HT-29 (cell line): ENCODE data around the gene RYR1. TPM values are rescaled to one million over a fixed set of nuclear protein-coding genes. Genes with fewer than 3 reads are reported as not detected.
"Not testable (repeated sequence)": the region's sequence is repeated elsewhere in the genome, so short reads cannot be mapped to it uniquely, and the experiment has no call there.

Source experiments
- DNase-seq: peaks from one replicate; pipeline ENCODE4 v3.0.0-alpha.2; 2015; ENCODE audit warnings: low spot score
- total RNA-seq: library from RNA; depleted of rRNA; stranded (reverse); fragments of >200 nt; shearing (Covaris generic); gene quantifications from 2 replicates; pipeline ENCODE4 v1.2.3, GENCODE V29; 2014

RYR1 gene
- total RNA-seq, 1 experiment from 2014 or later: not detected

- DNase-seq: no peak
Observed at GRCh38 chr19:38488776-38489481, 55.4 kb downstream of the RYR1 start.

DNA sequence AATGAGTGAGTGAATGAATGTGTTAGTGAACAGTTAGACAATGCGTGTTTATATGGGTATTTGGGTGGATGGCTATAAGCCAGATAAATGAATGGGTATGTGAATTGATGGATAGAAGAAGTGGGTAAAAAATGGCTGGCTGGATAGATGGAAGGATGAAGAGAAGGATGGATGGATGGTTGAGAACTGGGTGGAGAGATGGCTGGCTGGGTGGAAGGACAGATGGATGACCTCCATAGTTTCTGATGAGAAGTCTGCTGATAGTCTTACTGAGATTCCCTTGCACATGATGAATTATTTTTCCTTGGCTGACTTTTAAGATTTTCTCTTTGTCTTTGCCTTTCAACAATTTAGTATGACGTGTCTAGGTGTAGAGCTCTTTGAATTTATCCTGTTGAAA is 57.4 kb downstream of the RYR1 start:
- DNase-seq: no peak

DNA sequence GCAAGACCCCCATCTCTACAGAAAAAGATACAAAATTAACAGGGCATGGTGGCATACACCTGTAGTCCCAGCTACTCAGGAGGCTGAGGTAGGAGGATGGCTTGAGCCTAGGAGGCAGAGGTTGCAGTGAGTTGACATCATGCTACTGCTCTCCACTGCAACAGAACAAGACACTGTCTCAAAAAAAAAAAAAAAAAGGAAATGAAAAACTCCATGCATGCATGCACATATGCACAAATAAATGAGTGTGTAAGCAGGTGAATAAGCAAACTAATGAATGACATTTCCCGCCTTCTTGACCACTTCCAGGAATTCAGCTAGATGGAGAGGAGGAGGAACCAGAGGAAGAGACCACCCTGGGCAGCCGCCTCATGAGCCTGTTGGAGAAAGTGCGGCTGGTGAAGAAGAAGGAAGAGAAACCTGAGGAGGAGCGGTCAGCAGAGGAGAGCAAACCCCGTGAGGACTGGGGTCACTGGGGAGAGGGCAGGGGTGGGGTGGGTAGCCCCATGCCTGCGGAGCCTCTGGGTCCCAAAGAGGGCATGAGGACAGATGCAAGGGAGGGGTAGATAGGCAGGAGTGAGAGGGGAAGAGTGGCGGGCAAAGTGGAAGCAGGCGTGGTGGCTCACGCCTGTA is 58.8 kb downstream of the RYR1 start:
- DNase-seq: no peak

DNA sequence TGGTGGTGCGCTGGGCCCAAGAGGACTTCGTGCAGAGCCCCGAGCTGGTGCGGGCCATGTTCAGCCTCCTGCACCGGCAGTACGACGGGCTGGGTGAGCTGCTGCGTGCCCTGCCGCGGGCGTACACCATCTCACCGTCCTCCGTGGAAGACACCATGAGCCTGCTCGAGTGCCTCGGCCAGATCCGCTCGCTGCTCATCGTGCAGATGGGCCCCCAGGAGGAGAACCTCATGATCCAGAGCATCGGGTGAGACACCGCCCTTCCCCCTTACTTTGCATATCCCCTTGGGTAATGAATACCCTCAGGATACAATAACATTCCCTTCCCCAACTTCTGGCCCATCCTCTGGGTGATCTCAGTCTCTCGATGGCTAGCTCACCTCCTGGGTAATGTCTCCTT is 60.9 kb downstream of the RYR1 start:
- DNase-seq: no peak

GRCh38 chr19:38495375-38495774 is 61.9 kb downstream of the RYR1 start:
- not testable (repeated sequence) for DNase-seq

- no peak for DNase-seq
Observed at GRCh38 chr19:38496116-38496515, 62.6 kb downstream of the RYR1 start.

- DNase-seq: no peak
Observed at GRCh38 chr19:38496603-38497487, 63.4 kb downstream of the RYR1 start.

DNA sequence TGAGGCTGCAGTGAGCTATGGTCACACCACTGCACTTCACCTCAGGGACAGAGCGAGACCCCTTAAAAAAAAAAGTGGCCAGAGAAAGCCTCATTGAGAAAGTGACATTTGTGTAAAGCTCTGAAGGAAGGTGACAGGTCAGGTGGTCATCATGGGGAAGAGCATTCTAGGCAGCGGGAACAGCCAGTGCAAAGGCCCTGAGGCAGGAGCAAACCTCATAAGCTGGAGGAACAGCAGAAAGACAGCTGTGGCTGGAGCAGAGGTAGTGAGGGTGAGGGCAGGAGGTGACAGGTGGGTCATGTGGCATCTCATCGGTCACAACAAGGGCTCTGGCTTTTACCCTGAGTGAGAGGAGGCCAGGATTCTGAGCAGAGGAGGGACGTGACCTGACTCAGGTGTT is 64.4 kb downstream of the RYR1 start:
- no peak for DNase-seq

- no peak for DNase-seq
Observed at GRCh38 chr19:38499532-38499931, 66.0 kb downstream of the RYR1 start.

- DNase-seq: no peak
Observed at GRCh38 chr19:38500450-38500849, 67.0 kb downstream of the RYR1 start.

GRCh38 chr19:38502410-38503076 is 69.1 kb downstream of the RYR1 start:
- DNase-seq: no peak

DNA sequence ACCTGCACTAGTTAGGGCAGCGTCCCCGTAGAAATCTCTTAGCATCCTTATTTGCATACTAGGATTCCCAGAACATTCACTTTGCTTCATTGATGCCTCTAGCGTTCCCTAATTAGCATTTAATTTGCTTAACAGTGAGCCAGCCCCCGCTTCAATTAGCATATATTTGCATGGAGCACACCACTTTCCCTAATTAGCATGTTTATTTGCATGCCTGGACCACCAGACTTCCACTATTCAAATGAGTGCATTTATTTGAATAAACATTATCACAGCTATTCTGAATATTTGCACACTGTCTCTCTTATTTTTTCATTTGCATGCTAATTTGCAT is 69.6 kb downstream of the RYR1 start:
- DNase-seq: no peak

DNA sequence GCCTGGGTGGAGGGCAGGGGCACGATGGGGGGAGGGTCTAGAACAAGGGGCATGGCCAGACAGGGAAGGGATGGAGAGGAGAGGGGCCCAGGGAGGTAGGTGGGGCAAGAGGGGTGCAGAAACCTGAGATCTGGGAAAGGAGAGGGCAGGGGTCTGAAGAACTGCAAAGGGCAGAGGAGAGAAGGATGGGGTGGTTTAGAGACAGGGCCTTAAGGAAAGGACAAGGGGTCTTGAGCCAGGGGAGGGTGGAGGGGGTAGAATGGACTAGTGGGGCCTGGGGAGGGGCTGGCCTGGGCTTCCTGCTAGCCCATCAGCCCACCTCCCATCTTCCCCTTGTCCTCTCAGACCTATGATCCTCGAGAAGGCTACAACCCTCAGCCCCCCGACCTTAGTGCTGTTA is 72.5 kb downstream of the RYR1 start:
- DNase-seq: no peak

DNA sequence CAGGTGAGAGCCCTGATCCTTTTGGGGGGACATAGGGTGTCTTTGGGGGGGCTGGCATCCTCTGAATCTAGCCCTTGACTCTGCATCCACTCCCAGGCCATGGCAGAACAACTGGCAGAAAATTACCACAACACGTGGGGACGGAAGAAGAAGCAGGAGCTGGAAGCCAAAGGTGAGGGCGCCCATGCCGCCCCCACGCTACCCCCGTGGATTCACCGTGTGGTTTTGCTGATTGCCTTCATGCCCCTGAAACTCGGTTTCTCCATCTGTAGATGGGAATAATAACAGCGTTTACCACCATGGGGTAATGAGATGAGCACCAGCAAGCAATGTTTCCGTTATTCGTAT is 72.9 kb downstream of the RYR1 start:
- DNase-seq: no peak

GRCh38 chr19:38506723-38507550 is 73.4 kb downstream of the RYR1 start:
- DNase-seq: peak; percentile 91

DNA sequence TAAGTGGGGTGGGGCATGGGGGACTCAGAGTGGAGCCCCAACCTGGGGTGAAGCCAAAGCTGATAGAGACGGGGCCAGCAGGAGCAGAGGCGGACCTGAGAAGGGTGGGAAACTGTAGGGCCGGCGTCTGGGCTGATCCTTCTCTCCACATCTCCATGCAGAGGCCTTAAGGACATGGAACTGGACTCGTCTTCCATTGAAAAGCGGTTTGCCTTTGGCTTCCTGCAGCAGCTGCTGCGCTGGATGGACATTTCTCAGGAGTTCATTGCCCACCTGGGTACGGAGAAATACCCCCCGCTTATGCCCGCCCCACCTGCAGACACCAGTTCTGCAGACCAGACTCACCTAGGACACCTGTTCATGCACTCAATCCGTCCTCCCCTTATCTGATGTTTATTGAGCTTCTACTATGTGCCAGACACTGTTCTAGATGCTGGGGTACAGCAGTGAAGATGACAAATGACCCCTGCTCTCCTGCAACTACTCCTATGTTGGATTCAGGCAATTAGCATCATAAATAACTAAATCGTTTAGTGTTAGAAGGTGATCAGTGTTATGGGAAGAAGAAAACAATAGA is 74.1 kb downstream of the RYR1 start:
- no peak for DNase-seq

DNA sequence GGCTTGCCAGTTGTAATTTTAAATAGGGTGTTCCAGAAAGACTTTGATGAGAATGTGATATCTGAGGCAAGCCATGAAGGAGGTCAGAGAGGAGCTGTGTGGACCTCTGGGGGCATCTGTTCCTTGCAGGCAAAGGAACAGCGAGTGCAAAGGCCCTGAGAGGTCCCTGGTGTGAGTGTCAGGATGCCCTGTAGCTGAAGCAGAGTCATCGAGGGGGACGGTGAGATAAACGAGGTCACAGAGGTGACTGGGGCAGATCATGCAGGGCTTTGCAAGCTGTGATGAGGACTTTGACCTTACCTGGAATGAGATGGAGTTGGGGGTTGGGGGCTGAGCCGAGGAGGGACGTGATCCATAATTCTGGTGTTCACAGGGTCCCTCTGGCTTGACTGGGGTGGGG is 75.0 kb downstream of the RYR1 start:
- DNase-seq: no peak

DNA sequence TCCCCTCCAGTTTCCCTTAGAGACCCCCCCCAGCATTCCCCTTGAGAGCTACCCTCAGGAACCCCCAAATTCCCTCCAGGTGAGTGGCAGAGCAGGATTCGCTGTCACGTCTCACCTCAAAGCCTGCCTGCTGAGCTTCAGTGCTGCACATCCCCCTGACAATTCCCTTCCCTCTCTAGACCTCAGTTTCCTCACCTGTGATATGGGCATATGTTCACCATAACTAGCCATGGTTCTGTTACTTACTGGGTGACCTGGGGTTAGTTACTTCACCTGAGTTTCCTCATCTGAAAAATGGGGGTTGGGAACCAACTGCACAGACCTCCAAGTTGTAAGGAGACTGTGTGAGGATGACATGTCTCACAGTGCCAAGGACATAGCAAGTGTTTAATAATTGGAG is 75.5 kb downstream of the RYR1 start:
- no peak for DNase-seq

- DNase-seq: no peak
Observed at GRCh38 chr19:38511074-38511708, 77.7 kb downstream of the RYR1 start.

GRCh38 chr19:38512277-38512676 is 78.8 kb downstream of the RYR1 start:
- no peak for DNase-seq
